LNCAP (cell line): ENCODE results near the gene PRR11.

ENCODE experiments used
- TF ChIP-seq, protein P1 (sequence below): fragments of 450-650 bp; IDR thresholded peaks from 2 replicates; pipeline ENCODE4 v1.5.1; 2017; ENCODE audit warnings: mild to moderate bottlenecking

Gene PRR11

GRCh38 chr17:59193336-59193862, 37.9 kb downstream of the PRR11 start:
- TF ChIP-seq, protein P1, sequence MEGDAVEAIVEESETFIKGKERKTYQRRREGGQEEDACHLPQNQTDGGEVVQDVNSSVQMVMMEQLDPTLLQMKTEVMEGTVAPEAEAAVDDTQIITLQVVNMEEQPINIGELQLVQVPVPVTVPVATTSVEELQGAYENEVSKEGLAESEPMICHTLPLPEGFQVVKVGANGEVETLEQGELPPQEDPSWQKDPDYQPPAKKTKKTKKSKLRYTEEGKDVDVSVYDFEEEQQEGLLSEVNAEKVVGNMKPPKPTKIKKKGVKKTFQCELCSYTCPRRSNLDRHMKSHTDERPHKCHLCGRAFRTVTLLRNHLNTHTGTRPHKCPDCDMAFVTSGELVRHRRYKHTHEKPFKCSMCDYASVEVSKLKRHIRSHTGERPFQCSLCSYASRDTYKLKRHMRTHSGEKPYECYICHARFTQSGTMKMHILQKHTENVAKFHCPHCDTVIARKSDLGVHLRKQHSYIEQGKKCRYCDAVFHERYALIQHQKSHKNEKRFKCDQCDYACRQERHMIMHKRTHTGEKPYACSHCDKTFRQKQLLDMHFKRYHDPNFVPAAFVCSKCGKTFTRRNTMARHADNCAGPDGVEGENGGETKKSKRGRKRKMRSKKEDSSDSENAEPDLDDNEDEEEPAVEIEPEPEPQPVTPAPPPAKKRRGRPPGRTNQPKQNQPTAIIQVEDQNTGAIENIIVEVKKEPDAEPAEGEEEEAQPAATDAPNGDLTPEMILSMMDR, result no peak

GRCh38 chr17:59199398-59199797, 43.9 kb downstream of the PRR11 start:
- TF ChIP-seq, protein P1, result no peak

GRCh38 chr17:59202320-59202719, 46.8 kb downstream of the PRR11 start:
- TF ChIP-seq, protein P1, result no peak

- TF ChIP-seq, protein P1, result no peak
Observed at GRCh38 chr17:59219370-59219769, 63.8 kb downstream of the PRR11 start.

DNA sequence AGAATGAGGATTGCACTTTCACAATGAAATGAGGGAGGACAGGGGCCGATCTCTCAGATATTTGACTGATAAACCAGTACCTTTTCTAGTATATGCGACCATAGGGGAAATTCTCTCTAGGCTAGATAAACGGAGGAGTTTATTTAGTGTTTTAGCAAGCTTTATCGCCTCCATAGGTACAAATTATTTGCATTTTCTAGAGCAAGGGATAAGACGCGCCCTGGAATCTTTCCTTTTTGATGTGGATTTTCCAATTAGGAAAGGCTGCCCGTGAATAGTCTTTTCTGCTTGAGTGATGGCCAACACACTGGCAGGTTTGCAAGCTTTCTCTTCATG, 64.4 kb downstream of the PRR11 start:
- TF ChIP-seq, protein P1, result no peak

GRCh38 chr17:59220328-59221158, 65.0 kb downstream of the PRR11 start, which contains the start of gene GDPD1:
GDPD1 (plus strand) TSS chr17:59220511; CDS start chr17:59220610, 99 bp downstream.
- TF ChIP-seq, protein P1, result peak; percentile 86

DNA sequence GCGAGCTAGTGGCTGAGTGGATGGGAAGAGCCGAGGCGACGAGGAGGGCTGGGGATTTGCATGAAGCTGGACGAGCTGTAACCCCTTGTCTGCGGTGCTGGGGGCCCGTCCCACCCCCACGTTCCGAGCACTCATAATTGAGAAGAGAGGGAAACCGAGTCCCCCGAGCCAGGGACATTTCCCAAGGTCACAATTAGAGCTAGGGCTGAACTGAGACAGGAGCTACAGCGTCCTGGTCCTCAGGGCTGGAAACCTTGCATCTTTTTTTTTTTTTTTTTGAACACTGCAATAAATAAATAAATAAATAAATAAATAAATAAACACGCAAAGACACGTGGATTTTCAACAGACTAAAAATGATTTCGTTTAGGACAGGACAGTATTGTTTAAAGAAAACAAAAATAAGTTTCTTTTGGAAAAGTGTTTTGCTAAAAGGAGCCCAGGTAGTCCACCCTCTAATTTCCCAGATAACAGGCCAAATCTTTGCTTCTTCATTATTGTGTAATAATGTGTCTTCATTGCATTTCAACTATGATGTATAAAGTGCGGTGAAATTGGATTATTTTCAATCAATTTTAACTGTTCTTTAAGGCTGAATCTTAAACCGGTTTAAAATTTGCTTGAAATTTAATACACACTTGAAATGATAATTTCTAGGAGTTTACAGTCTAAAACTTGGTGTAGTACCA, 65.8 kb downstream of the PRR11 start:
- TF ChIP-seq, protein P1, result no peak
